GM12892 (cell line): Measurements from ENCODE around the gene MFSD11.
"Not testable (repeated sequence)": the region's sequence is repeated elsewhere in the genome, so short reads cannot be mapped to it uniquely, and the experiment has no call there.

ENCODE experiments used
- DNase-seq: peaks from one replicate; pipeline ENCODE4 v3.0.0; 2011; ENCODE audit not compliant: insufficient read length
- FAIRE-seq: peaks from 2 replicates; lab custom pipeline; 2011; peaks lifted over from hg19 to GRCh38; lab: Jason Lieb, UNC
- POLR2A ChIP-seq: IDR thresholded peaks from 2 replicates; pipeline ENCODE4 v1.6.1; 2011; ENCODE audit warnings: low read depth, low read length, control low read depth
- POLR2AphosphoS5 ChIP-seq: IDR thresholded peaks from 2 replicates; pipeline ENCODE4 v1.6.1; 2011; ENCODE audit warnings: low read depth, low read length, control low read depth
- TAF1 ChIP-seq: IDR thresholded peaks from 2 replicates; pipeline ENCODE4 v1.6.1; 2011; ENCODE audit warnings: low read depth, mild to moderate bottlenecking, control low read depth, low read length, borderline replicate concordance

The MFSD11 gene

DNA sequence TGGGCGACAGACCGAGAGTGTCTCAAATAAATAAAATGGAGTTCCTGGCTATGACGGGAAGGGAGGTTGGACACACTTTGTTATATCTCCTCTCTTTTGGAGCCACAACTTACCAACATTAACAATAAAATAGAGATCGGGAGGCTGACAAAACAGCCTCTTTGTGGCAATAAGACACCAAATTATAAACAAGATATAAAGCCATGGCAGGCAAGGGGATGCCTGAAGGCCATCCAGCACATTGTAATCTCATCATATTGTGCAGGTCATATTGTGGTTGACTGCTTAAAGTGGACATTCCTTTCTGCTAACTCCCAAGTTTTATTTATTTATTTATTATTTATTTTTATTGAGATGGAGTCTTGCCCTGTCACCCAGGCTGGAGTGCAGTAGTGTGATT is 70.4 kb downstream of the MFSD11 start:
- DNase-seq (no peak), FAIRE-seq (no peak)
- no peak for TF ChIP-seq POLR2A
- no peak for TF ChIP-seq TAF1

DNA sequence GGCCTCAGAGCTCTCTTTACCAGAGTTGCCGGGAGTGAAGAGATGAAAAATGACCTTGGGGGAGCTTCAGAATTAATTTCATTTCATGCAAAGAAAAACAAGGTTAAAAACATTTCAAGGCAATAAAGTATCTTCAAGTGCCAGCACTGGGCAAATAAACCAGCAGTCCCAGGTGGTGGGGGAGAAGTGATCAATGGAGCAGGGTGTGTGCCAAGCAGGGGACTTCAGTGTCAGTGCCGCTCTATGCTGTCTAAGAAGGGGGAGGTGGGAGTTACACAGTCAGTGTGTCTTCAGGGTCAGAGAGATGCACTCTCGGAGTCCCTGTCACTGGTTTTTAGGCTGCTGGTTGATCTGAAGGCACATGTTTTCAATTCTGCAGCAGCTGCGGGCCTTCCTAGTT is 73.0 kb downstream of the MFSD11 start:
- FAIRE-seq (no peak), DNase-seq (no peak)
- no peak for TF ChIP-seq POLR2AphosphoS5
- no peak for TF ChIP-seq TAF1
- no peak for TF ChIP-seq POLR2A

DNA sequence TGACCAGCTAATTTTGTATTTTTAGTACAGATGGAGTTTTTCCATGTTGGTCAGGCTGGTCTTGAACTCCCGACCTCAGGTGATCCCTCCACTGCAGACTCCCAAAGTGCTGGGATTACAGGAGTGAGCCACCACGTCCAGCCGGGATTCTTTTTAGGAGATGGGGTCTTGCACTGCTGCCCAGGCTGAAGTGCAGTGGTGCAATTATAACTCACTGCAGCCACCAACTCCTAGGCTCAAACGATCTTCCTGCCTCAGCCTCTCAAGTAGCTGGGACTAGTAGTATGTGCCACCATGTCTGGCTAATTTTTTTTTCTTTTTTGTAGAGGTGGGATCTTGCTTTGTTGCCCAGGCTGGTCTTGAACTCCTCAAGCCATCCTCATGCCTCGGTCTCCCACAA is 73.9 kb downstream of the MFSD11 start:
- DNase-seq (no peak), FAIRE-seq (no peak)
- TF ChIP-seq POLR2A, result no peak
- no peak for TF ChIP-seq POLR2AphosphoS5
- no peak for TF ChIP-seq TAF1

DNA sequence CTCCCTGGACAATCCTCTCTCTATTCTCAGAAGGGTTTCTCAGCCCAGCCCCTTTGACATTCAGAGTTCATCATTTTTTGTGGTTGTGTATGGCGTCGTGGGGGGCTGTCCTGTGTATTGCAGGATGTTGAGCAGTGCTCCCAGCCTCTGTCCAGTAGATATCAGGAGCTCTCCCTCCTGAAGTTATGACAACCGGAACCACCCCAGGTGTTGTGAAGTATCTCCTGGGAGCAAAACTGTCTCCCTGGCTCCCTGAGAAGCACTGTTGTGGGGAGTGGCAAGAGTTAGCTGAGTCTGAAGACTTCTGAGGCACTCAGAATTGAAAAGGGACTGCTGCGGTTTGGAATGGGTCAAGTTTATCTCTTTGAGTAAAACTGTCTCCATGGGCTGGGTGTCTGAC is 74.3 kb downstream of the MFSD11 start:
- TF ChIP-seq POLR2A (no peak), TAF1 (no peak), POLR2AphosphoS5 (no peak)
- DNase-seq, result no peak
- FAIRE-seq, result no peak

DNA sequence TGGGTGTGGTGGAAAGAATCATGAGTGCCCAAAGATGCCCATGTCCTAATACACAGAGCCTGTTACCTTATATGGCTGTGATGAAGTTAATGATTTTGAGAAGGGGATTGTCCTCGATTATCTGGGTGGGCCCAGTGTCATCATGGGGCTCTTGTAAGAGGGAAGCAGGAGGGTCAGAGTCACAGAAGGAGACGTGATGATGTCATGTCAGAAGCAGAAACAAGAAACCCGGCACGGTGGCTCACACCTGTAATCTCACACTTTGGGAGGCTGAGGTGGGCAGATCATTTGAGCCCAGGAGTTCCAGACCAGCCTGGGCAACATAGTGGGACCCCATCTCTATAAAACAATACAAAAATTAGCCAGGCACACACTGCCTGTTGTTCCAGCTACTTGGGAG is 75.0 kb downstream of the MFSD11 start:
- TF ChIP-seq TAF1 (no peak), POLR2A (no peak), POLR2AphosphoS5 (no peak)
- no peak for DNase-seq
- FAIRE-seq, result no peak

DNA sequence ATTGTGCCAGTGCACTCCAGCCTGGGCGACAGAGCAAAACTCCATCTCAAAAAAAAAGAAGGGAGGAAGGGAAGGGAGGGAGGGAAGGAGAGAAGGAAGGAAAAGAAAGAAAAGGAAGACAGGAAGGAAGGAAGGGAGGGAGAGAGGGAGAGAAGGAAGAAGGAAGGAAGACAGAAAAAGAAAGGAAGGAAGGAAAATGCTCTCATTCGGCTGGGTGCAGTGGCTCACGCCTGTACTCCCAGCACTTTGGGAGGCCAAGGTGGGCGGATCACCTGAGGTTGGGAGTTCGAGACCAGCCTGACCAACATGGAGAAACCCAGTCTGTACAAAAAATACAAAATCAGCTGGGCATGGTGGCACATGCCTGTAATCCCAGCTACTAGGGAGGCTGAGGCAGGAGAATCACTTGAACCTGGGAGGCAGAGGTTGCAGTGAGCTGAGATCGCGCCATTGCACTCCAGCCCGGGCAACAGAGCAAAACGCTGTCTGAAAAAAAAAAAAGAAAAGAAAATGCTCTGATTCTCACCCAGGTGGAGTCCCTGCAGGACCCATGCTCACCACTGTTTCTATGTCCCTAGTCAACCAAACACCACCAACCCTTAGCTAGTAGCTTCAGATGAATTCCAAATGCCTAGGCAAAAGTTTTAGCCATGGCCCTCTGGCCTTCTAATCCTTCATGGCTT is 78.1 kb downstream of the MFSD11 start:
- not testable (repeated sequence) for FAIRE-seq

DNA sequence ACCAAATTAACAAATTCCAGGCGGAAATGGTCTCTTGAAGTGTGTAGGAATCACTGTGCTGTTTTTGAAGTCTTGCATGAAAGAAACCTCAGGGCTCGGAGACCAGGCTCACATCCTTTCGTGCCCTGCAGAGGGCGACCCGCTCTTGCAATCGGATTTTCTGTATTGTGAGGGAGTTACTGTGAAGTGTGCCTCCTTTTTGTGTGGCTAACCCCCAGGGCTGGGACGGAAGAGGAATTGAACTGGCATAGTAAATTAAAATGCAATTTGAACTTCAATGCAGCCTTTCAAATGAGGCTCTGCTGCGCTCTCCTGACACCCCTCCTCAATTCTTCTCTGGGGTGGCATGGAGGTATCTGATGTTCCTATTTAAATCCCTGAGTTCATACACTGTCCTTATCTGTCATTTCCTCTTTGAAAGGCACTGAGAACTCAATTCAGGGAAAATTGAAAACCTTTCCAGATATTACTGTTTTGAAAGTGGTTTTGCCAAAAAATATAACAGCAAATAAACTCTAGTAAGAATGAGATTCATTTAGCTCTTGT is 78.7 kb downstream of the MFSD11 start:
- FAIRE-seq, result peak; percentile 5

More for the DNA sequence above, 78.1 kb downstream of the MFSD11 start:
- not testable (repeated sequence) for DNase-seq

DNA sequence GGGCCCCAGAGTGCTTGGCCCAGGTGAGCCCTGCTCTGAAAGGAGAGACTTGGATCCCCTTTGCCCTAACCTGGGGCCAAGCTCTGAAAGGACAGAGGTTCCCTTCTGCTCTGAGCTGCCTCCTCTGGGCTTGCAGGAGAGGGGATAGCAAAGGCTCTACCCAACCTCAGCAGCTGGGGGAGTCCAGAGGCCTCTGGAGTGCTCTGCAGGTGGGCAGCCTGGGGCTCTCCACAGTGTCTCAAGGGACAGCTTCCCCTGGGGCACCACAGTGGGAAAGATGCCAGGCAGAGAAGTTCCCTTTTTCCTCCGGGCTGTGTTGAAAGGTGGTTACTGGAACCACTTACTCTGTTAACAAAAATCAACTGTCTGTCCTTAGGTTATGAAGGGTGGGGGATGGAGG is 82.1 kb downstream of the MFSD11 start:
- TF ChIP-seq POLR2AphosphoS5 (no peak), POLR2A (no peak), TAF1 (no peak)
- DNase-seq (no peak), FAIRE-seq (no peak)

More for the DNA sequence above, 78.7 kb downstream of the MFSD11 start:
- DNase-seq, result no peak
- TF ChIP-seq POLR2AphosphoS5 (no peak), TAF1 (no peak), POLR2A (no peak)

DNA sequence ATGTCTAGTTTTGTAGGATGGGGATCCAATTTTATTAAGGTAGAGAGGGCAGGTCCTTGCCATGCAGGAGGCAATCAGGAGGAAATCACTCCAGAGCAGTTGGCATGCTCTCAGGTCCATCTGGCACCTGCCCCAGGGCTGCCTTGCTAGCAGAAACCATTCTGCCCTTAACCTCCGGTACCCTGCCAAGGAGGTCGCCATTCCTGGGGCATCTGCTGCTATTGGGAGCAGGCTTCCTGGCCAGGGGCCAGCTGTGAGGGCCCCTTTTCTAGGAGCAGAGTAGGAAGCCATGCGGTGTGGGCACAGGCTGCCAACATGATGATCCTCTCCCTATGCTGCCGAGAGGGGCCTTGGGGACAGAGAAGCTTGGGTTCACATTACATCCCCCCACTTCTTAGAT is 82.6 kb downstream of the MFSD11 start:
- FAIRE-seq, result no peak
- TF ChIP-seq POLR2AphosphoS5 (no peak), POLR2A (no peak), TAF1 (no peak)

DNA sequence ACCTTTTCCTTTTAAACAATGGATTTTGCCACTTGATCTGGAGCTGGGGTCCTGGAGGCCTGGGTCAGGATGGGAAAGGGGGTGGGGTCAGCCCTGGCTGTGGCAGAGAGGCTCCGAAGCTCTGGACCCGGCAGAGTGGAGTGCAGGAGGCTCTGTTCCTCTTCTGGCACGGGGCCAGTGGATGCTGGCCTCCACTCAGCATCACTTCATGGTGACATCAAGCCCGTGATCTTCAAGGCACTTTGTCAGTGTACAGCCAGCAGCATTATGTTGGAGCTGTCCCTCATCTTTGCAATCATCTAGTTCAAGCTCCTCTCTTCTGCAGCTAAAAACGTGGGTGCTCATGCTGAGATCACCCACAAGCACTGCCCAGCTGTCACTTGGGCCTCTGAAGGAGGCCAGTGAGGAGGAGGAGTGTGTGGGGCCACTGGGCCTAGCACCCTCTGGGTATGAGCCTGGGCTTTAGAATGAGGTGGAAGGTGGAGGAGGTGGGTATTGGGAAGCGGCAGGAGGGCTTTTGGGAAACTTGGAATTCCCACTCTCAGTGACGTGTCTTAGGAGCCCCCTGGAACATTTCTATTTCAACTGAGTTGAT is 84.4 kb downstream of the MFSD11 start:
- TF ChIP-seq TAF1 (no peak), POLR2AphosphoS5 (no peak), POLR2A (no peak)
- no peak for FAIRE-seq
- no peak for DNase-seq

More for the DNA sequence above, 82.6 kb downstream of the MFSD11 start:
- no peak for DNase-seq

DNA sequence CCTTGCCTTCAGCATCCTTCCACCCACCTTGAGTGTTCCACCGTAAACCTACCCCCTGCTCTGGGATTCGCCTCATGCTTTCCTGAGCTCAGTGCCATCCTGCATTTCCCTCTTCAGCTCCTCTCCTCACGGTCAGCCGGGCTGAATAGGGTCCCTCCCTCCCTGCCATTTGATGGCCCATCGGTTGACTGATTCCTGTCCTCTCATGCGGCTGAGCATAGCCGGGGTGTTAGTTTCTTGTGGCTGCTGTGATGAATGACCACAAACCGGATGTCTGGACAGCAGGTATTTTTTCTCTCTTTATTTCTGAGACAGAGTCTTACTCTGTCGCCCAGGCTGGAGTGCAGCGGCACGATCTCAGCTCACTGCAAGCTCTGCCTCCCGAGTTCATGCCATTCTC is 86.2 kb downstream of the MFSD11 start:
- FAIRE-seq (no peak), DNase-seq (no peak)
- TF ChIP-seq POLR2AphosphoS5 (no peak), TAF1 (no peak), POLR2A (no peak)

DNA sequence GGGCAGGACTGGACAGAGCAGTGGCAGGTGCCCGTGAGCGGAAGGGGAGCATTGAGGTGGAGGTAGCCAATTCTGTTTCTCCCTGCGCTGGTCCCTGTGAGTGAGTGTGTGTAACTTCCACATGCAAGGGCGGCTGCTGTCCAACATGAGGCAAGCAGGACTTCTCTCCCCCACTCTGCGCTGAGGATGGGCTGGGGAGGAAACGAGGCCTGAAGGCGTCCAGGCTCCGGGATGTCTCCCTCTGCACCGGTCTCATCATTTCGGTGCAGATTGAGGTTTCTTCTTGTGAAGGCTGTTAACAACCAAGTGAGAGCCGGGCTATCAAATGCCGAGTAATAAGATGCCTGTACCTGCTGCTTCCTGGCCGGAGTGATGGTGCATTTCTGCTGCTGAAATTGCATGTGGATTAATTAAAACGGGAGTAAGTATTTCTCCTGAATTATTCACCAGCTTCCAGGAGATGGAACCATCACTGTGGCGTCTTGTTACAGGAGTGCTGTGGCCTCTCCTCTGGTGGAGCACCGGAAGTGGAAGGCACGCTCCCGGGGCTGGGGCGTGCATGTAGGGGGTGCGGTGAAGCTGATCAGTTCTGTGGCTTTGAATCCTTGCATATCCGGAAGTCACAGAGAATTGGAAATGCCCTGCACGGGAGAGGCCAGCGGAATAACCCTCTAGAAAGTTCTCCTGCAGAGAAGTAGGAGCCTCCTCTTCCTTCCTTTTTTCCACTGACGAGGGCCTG is 88.6 kb downstream of the MFSD11 start:
- TF ChIP-seq POLR2A (no peak), TAF1 (no peak), POLR2AphosphoS5 (no peak)
- FAIRE-seq, result no peak
- no peak for DNase-seq
